Kidney tubule cell (primary cell): ENCODE results near the gene GIMAP8.
"Not testable (repeated sequence)": the region's sequence is repeated elsewhere in the genome, so short reads cannot be mapped to it uniquely, and the experiment has no call there.

Source experiments
- DNase-seq: peaks from one replicate; pipeline ENCODE4 v3.0.0-alpha.2; 2018; ENCODE audit warnings: low spot score

Gene GIMAP8

GRCh38 chr7:150435390-150436073, 14.9 kb upstream of the GIMAP8 start:
- no peak for DNase-seq

GRCh38 chr7:150439967-150440366, 10.5 kb upstream of the GIMAP8 start:
- peak; percentile 69 for DNase-seq

- DNase-seq, result no peak
Measured at GRCh38 chr7:150441524-150441923, 8.9 kb upstream of the GIMAP8 start.

- DNase-seq, result no peak
Measured at GRCh38 chr7:150442811-150443210, 7.6 kb upstream of the GIMAP8 start.

- DNase-seq, result no peak
Measured at GRCh38 chr7:150443793-150444540, 6.5 kb upstream of the GIMAP8 start.

- DNase-seq, result no peak
Measured at GRCh38 chr7:150444674-150445365, 5.6 kb upstream of the GIMAP8 start.

- peak; percentile 47 for DNase-seq
Measured at GRCh38 chr7:150446288-150446938, 4.0 kb upstream of the GIMAP8 start.

GRCh38 chr7:150447966-150448788, 2.3 kb upstream of the GIMAP8 start:
- no peak for DNase-seq

- DNase-seq, result peak; percentile 70
Measured at GRCh38 chr7:150448789-150449147, 1.7 kb upstream of the GIMAP8 start.

- DNase-seq, result no peak
Measured at GRCh38 chr7:150449206-150449952, 1.1 kb upstream of the GIMAP8 start.

GRCh38 chr7:150451097-150451793, 815 bp downstream of the GIMAP8 start:
- DNase-seq, result no peak

- DNase-seq, result no peak
Measured at GRCh38 chr7:150451833-150452461, 1.5 kb downstream of the GIMAP8 start.

- DNase-seq, result no peak
Measured at GRCh38 chr7:150453181-150453580, 2.8 kb downstream of the GIMAP8 start.

GRCh38 chr7:150453892-150454291, 3.5 kb downstream of the GIMAP8 start:
- no peak for DNase-seq

- DNase-seq, result not testable (repeated sequence)
Measured at GRCh38 chr7:150457064-150457463, 6.6 kb downstream of the GIMAP8 start.

- DNase-seq, result no peak
Measured at GRCh38 chr7:150458235-150458634, 7.8 kb downstream of the GIMAP8 start.

- no peak for DNase-seq
Measured at GRCh38 chr7:150458756-150459155, 8.3 kb downstream of the GIMAP8 start.

GRCh38 chr7:150461520-150461919, 11.1 kb downstream of the GIMAP8 start:
- DNase-seq, result no peak

- DNase-seq, result no peak
Measured at GRCh38 chr7:150462413-150462812, 12.0 kb downstream of the GIMAP8 start.

- no peak for DNase-seq
Measured at GRCh38 chr7:150463461-150463860, 13.0 kb downstream of the GIMAP8 start.
